Left ventricle myocardium inferior (tissue), 1 donor: Measurements from ENCODE around the gene STIM2. TPM values are rescaled to one million over a fixed set of nuclear protein-coding genes. Genes with fewer than 3 reads are reported as not detected.

Source experiments
- DNase-seq: peaks from one replicate; pipeline ENCODE4 v3.0.0-alpha.2; 2020
- H3K27ac ChIP-seq: fragments of 200-600 bp; replicated peaks from 2 replicates; pipeline ENCODE4 v1.8.0; 2021
- H3K27me3 ChIP-seq: fragments of 200-600 bp; 2 replicates; pipeline ENCODE4 v1.8.0; 2021; ENCODE audit warnings: low read depth
- H3K36me3 ChIP-seq: fragments of 200-600 bp; 2 replicates; pipeline ENCODE4 v1.8.0; 2021
- H3K4me1 ChIP-seq: fragments of 200-600 bp; 2 replicates; pipeline ENCODE4 v1.8.0; 2021
- H3K4me3 ChIP-seq: fragments of 200-600 bp; 2 replicates; pipeline ENCODE4 v1.8.0; 2021; ENCODE audit warnings: mild to moderate bottlenecking, moderate library complexity
- H3K9me3 ChIP-seq: fragments of 200-600 bp; replicated peaks from 2 replicates; pipeline ENCODE4 v1.8.0; 2021
- CTCF ChIP-seq: fragments of 200-600 bp; IDR thresholded peaks from 2 replicates; pipeline ENCODE4 v1.8.0; 2021; ENCODE audit warnings: antibody characterized with exemption, mild to moderate bottlenecking, borderline replicate concordance
- intact Hi-C: fragments of 100-400 bp; cut with micrococcal nuclease; formaldehyde crosslinking; loops from one replicate; pipeline ENCODE4 v1.11.0; 2022
- total RNA-seq: library from RNA; stranded (reverse); fragmentation: NEBNext Ultra II Directional; extraction: Animal tissue kit (Norgen Biotek cat#: 25700); gene quantifications from one replicate; pipeline ENCODE4 v1.2.1, GENCODE V29; 2021
- donor health status: DM: no; HTN: yes; CAD: no; lungs with severe emphysema.

Gene STIM2
- total RNA-seq, 1 donor from 2014 or later = 12.2 TPM

GRCh38 chr4:27000820-27001219 lies 140.2 kb downstream of the STIM2 start:
- TF ChIP-seq CTCF = no peak
- intact Hi-C loops = loop anchor here (10.0 kb wide), 2 partner anchors 136 to 536 kb away; partner anchors contain the start of gene STIM2
- H3K9me3 ChIP-seq = no peaks in the 10 kb centered on the region
- H3K27me3 ChIP-seq = no peaks in the 10 kb centered on the region
- no peaks in the 10 kb centered on the region for H3K36me3 ChIP-seq
- peaks cover 7% of the 10 kb centered on the region for H3K4me1 ChIP-seq
- H3K4me3 ChIP-seq = no peak overlapping the region
- H3K27ac ChIP-seq = no peak overlapping the region
- no peak for DNase-seq

GRCh38 chr4:27001398-27002164 lies 140.9 kb downstream of the STIM2 start:
- Histone ChIP-seq H3K36me3 (no peaks in the 10 kb centered on the region), H3K4me3 (no peak overlapping the region), H3K4me1 (peaks cover 7% of the 10 kb centered on the region), H3K27me3 (no peaks in the 10 kb centered on the region), H3K9me3 (no peaks in the 10 kb centered on the region), H3K27ac (no peak overlapping the region)
- no peak for TF ChIP-seq CTCF
- DNase-seq = no peak
- intact Hi-C loops = loop anchor here (10.0 kb wide), 2 partner anchors 137 to 537 kb away; partner anchors contain the start of gene STIM2

- Histone ChIP-seq H3K4me3 (no peak overlapping the region), H3K4me1 (peaks cover 7% of the 10 kb centered on the region), H3K9me3 (no peaks in the 10 kb centered on the region), H3K36me3 (peaks cover 2% of the 10 kb centered on the region), H3K27me3 (no peaks in the 10 kb centered on the region), H3K27ac (no peak overlapping the region)
- intact Hi-C loops = loop anchor here (10.0 kb wide), 2 partner anchors 139 to 539 kb away; partner anchors contain the start of gene STIM2
- no peak for TF ChIP-seq CTCF
- no peak for DNase-seq
Observed at GRCh38 chr4:27003642-27004113, 143.0 kb downstream of the STIM2 start.

GRCh38 chr4:27005501-27005900 lies 144.9 kb downstream of the STIM2 start:
- H3K27me3 ChIP-seq = no peaks in the 10 kb centered on the region
- no peak for DNase-seq
- no peak for TF ChIP-seq CTCF
- H3K4me3 ChIP-seq = no peak overlapping the region
- H3K27ac ChIP-seq = no peak overlapping the region
- no peaks in the 10 kb centered on the region for H3K9me3 ChIP-seq
- H3K36me3 ChIP-seq = peaks cover 9% of the 10 kb centered on the region
- peaks cover 11% of the 10 kb centered on the region for H3K4me1 ChIP-seq
- intact Hi-C loops = loop anchor here (5.0 to 10.0 kb wide), 3 partner anchors 141 to 541 kb away; partner anchors contain the start of gene STIM2

GRCh38 chr4:27005905-27006590 lies 145.4 kb downstream of the STIM2 start:
- Histone ChIP-seq H3K27ac (no peak overlapping the region), H3K9me3 (no peaks in the 10 kb centered on the region), H3K4me3 (no peak overlapping the region), H3K4me1 (peaks cover 12% of the 10 kb centered on the region), H3K36me3 (peaks cover 9% of the 10 kb centered on the region), H3K27me3 (no peaks in the 10 kb centered on the region)
- intact Hi-C loops = loop anchor here (5.0 to 10.0 kb wide), 3 partner anchors 141 to 541 kb away; partner anchors contain the start of gene STIM2
- no peak for DNase-seq
- TF ChIP-seq CTCF = no peak
